Measurements from ENCODE around the gene ANKS1A.

GRCh38 chr6:35140639-35141006 lies 251.6 kb downstream of the ANKS1A start:
- no peak for TF ChIP-seq SIN3A (IDR thresholded peaks at IDR 0.05; ENCODE audit: borderline replicate concordance, low read depth, low read length)
- no peak for TF ChIP-seq CTCF (IDR thresholded peaks at IDR 0.05)
- TF ChIP-seq USF2 (IDR thresholded peaks at IDR 0.05; ENCODE audit: borderline replicate concordance, low read depth, low read length), result no peak
- TF ChIP-seq JUND (IDR thresholded peaks at IDR 0.05), result no peak
- no peak for TF ChIP-seq NFIC (IDR thresholded peaks at IDR 0.05; ENCODE audit: borderline replicate concordance)
- no peak for TF ChIP-seq RAD21 (IDR thresholded peaks at IDR 0.05; ENCODE audit: low read length)
- TF ChIP-seq REST (IDR thresholded peaks at IDR 0.05; ENCODE audit: low read depth, low read length), result no peak
- no peak for TF ChIP-seq MXI1 (IDR thresholded peaks at IDR 0.05; ENCODE audit: low read depth, low read length)
